ENCODE data around the gene TSPO2. TPM values are rescaled to one million over a fixed set of nuclear protein-coding genes. Genes with fewer than 3 reads are reported as not detected.
A peak's percentile ranks its signal among the peaks of the same experiment; 100 is the strongest.

The TSPO2 gene
- total and polyA plus RNA-seq, 2 of the 13 experiments (the other 11 are each of a cell fraction or from before 2014, with no cell fraction given), result 0.55 TPM; not detected in 1

GRCh38 chr6:40999569-40999968 is 42.7 kb upstream of the TSPO2 start (continued):
- TF ChIP-seq TCF12 (IDR thresholded peaks at IDR 0.05) (no peak), TCF12 (CRISPR knock-in tag; IDR thresholded peaks at IDR 0.05) (no peak), U2AF1 (optimal IDR thresholded peaks at IDR 0.05; ENCODE audit: low read depth, low read length) (no peak), HCFC1 (IDR thresholded peaks at IDR 0.05; ENCODE audit: low read depth, low read length) (no peak), ZNF350 (CRISPR knock-in tag; IDR thresholded peaks at IDR 0.05; ENCODE audit: borderline replicate concordance, low read depth) (no peak), RNF219 (CRISPR knock-in tag; IDR thresholded peaks at IDR 0.05) (no peak), YY1 (IDR thresholded peaks at IDR 0.05; ENCODE audit: insufficient read depth, insufficient replicate concordance, low read depth, low read length) (no peak), EZH2 (conservative IDR thresholded peaks at IDR 0.05; ENCODE audit: low read depth, low read length) (no peak), ZNF124 (CRISPR knock-in tag; IDR thresholded peaks at IDR 0.05) (0 out of 2 replicates have a peak, but pooled peaks have one; percentile 47), FOXK2 (IDR thresholded peaks at IDR 0.05) (no peak), ZMYM3 (CRISPR knock-in tag; IDR thresholded peaks at IDR 0.05) (peak; percentile 46; the same call in 1 of the 2 replicates), HOMEZ (CRISPR knock-in tag; IDR thresholded peaks at IDR 0.05; ENCODE audit: low read depth) (no peak), ZNF431 (CRISPR knock-in tag; IDR thresholded peaks at IDR 0.05; ENCODE audit: borderline replicate concordance, low read depth) (no peak), HMGXB4 (CRISPR knock-in tag; IDR thresholded peaks at IDR 0.05; ENCODE audit: borderline replicate concordance in 1 of 2, low read depth in 1 of 2) (peak; percentile 45 to 68; a peak in 3 of 4 replicates), SNRNP70 (IDR thresholded peaks at IDR 0.05; ENCODE audit: low read depth, low read length) (no peak), ZZZ3 (CRISPR knock-in tag; IDR thresholded peaks at IDR 0.05; ENCODE audit: borderline replicate concordance) (no peak), MATR3 (CRISPR knock-in tag; IDR thresholded peaks at IDR 0.05) (no peak), ZNF800 (CRISPR knock-in tag; IDR thresholded peaks at IDR 0.05) (no peak), ZC3H4 (CRISPR knock-in tag; IDR thresholded peaks at IDR 0.05; ENCODE audit: borderline replicate concordance) (no peak), RNF2 (conservative IDR thresholded peaks at IDR 0.05; ENCODE audit: low read depth) (no peak), HHEX (CRISPR knock-in tag; IDR thresholded peaks at IDR 0.05) (no peak), ZNF597 (CRISPR knock-in tag; IDR thresholded peaks at IDR 0.05) (no peak), PHB2 (IDR thresholded peaks at IDR 0.05; ENCODE audit: partially characterized antibody) (no peak), MEIS2 (CRISPR knock-in tag; IDR thresholded peaks at IDR 0.05) (no peak)

Data from HepG2 (cell line).